GM12864 (cell line): ENCODE results near the gene RIMBP2.

Source experiments
- DNase-seq: peaks from one replicate; pipeline ENCODE4 v3.0.0-alpha.2; 2011; ENCODE audit warnings: low read depth
- H3K4me3 ChIP-seq: 2 replicates; pipeline ENCODE4 v1.5.1; 2011; ENCODE audit warnings: mild to moderate bottlenecking, low read depth, low read length, control low read depth
- TF ChIP-seq, protein P1 (sequence below): IDR thresholded peaks from 2 replicates; pipeline ENCODE4 v1.5.1; 2011; ENCODE audit warnings: low read depth, mild to moderate bottlenecking, moderate library complexity, low read length, control low read depth, inconsistent platforms; ENCODE audit errors: missing control alignments

The RIMBP2 gene

DNA sequence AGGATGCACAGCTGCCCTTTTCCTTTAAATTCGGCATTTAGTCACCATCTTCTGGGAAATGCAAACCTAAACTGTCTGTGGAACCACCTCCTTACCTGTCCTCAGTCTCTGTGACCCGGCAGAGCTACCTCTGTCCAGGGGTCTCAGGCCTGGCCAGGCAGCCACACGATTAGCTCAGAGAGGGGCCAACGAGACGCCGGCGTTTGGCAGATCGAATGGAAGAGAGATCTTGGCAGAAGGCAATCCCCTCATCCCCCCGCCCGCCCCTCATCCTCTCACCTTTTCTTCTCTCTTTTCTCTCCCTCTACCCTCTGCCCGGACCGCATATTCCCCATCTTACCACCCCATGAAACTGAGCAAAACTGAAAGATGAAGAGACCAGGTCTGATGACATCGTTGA, 277.4 kb downstream of the RIMBP2 start:
- H3K4me3 ChIP-seq = no peak overlapping the region
- no peak for DNase-seq
- TF ChIP-seq, protein P1, sequence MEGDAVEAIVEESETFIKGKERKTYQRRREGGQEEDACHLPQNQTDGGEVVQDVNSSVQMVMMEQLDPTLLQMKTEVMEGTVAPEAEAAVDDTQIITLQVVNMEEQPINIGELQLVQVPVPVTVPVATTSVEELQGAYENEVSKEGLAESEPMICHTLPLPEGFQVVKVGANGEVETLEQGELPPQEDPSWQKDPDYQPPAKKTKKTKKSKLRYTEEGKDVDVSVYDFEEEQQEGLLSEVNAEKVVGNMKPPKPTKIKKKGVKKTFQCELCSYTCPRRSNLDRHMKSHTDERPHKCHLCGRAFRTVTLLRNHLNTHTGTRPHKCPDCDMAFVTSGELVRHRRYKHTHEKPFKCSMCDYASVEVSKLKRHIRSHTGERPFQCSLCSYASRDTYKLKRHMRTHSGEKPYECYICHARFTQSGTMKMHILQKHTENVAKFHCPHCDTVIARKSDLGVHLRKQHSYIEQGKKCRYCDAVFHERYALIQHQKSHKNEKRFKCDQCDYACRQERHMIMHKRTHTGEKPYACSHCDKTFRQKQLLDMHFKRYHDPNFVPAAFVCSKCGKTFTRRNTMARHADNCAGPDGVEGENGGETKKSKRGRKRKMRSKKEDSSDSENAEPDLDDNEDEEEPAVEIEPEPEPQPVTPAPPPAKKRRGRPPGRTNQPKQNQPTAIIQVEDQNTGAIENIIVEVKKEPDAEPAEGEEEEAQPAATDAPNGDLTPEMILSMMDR = no peak

- no peak for DNase-seq
- no peak overlapping the region for H3K4me3 ChIP-seq
- TF ChIP-seq, protein P1 = no peak
These were observed 277.9 kb downstream of the RIMBP2 start for GRCh38 chr12:130438243-130438620.

DNA sequence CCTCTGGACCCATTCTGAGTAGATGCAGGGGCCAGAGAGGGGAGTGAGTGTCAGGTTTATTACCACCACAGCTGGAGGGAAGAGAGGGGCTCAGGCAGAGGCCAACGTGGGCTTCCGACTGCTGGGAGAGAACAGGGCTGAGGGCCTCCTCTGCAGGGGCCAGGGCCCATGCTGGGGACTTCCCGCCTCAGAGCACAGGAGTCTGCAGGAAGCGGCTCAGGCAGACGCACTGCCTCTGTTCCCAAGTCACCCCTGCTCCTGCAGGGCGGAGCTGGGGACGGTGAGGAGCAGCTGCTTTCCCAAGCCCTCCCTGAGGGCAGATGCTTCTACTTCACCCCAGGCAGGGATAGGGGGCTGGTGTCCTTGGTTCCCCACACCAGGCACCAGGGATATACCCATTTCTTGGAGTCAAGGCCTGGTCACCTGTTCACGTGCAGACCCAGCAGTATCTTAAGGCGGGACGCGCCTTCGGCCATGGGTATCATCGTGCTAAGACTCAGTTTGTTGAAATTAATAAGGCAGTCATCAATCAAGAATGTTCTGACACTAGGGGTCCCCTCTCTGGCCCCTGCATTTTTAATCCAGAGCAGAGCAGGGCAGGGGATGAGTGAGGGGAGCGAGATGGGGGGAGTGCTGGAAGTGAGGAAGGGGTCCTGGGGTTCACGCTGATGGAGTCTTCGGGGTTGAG, 278.4 kb downstream of the RIMBP2 start:
- no peak overlapping the region for H3K4me3 ChIP-seq
- no peak for DNase-seq
- TF ChIP-seq, protein P1 = no peak

GRCh38 chr12:130436741-130437501, 279.2 kb downstream of the RIMBP2 start:
- TF ChIP-seq, protein P1 = no peak
- no peak for DNase-seq
- H3K4me3 ChIP-seq = no peak overlapping the region

DNA sequence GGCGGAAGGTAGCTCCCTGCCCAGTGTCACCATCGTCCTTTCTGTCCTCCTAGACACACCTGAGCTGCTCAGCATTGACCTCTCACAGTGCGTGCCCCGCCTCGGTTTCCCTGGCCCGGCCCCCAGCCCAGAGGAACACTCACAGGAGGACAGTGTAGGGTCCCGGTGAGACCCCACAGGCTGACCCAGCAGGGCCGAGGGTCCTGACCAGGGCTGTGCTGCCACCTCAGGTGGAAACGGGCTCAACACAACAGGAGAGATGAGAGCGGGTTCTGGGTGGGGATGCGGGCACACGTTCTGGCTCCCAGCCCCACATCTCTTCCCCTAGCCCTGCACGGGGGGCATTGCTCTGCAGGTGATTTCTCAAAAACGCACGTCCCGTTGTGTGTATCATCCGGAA, 280.3 kb downstream of the RIMBP2 start:
- H3K4me3 ChIP-seq = no peak overlapping the region
- DNase-seq = no peak
- TF ChIP-seq, protein P1 = no peak

- no peak overlapping the region for H3K4me3 ChIP-seq
- TF ChIP-seq, protein P1 = no peak
These were observed 280.8 kb downstream of the RIMBP2 start for GRCh38 chr12:130435331-130435730.

More at GRCh38 chr12:130435331-130435730, 280.8 kb downstream of the RIMBP2 start:
- DNase-seq = no peak
